ENCODE results near the gene OTUB2. TPM values are rescaled to one million over a fixed set of nuclear protein-coding genes. Genes with fewer than 3 reads are reported as not detected.

OTUB2 gene
- total RNA-seq, 1 experiment from 2014 or later: 1.1 TPM

GRCh38 chr14:94009767-94010166, 16.4 kb upstream of the OTUB2 start:
- H3K4me3 ChIP-seq (ENCODE audit: low read depth, low read length, poor library complexity, severe bottlenecking): no peak overlapping the region
- no peak overlapping the region for H3K27ac ChIP-seq (ENCODE audit: low read depth, low read length, poor library complexity, severe bottlenecking)
- intact Hi-C loops (cut with micrococcal nuclease; ENCODE audit: unreplicated experiment): loop anchor here (10.0 kb wide), 1 partner anchor 355 kb away; no protein-coding TSS in a partner anchor
- H3K36me3 ChIP-seq (ENCODE audit: insufficient read depth, low read length, poor library complexity, severe bottlenecking): no peaks in the 10 kb centered on the region
- DNase-seq (ENCODE audit: low spot score): no peak
- BruUV-seq (replicated peaks): no TSS peak
- POLR2A ChIA-PET (ENCODE audit: low non-redundant PET): no interaction called here
- no peaks in the 10 kb centered on the region for H3K9me3 ChIP-seq (ENCODE audit: low read depth, low read length, poor library complexity, severe bottlenecking)
- CTCF ChIA-PET: no interaction called here
- H3K4me1 ChIP-seq (ENCODE audit: insufficient read depth, low read length, poor library complexity, severe bottlenecking): no peaks in the 10 kb centered on the region
- TF ChIP-seq CTCF (conservative IDR thresholded peaks at IDR 0.05; ENCODE audit: low read depth, low read length) (no peak), EZH2 (IDR thresholded peaks at IDR 0.05; ENCODE audit: borderline replicate concordance, low read depth, low read length, poor library complexity, severe bottlenecking) (no peak)
- H3K27me3 ChIP-seq (replicated peaks; ENCODE audit: insufficient read depth, low read depth, low read length, poor library complexity): no peaks in the 10 kb centered on the region

- no peaks in the 10 kb centered on the region for H3K27me3 ChIP-seq (replicated peaks; ENCODE audit: insufficient read depth, low read depth, low read length, poor library complexity)
- H3K27ac ChIP-seq (ENCODE audit: low read depth, low read length, poor library complexity, severe bottlenecking): no peak overlapping the region
- H3K4me3 ChIP-seq (ENCODE audit: low read depth, low read length, poor library complexity, severe bottlenecking): no peak overlapping the region
- TF ChIP-seq EZH2 (IDR thresholded peaks at IDR 0.05; ENCODE audit: borderline replicate concordance, low read depth, low read length, poor library complexity, severe bottlenecking) (no peak), CTCF (conservative IDR thresholded peaks at IDR 0.05; ENCODE audit: low read depth, low read length) (no peak)
- ChIA-PET CTCF (interaction anchor here (0.6 kb wide), 1 partner anchor 24 kb away, joined by 6 read pairs; no protein-coding TSS in a partner anchor), POLR2A (ENCODE audit: low non-redundant PET) (no interaction called here)
- H3K36me3 ChIP-seq (ENCODE audit: insufficient read depth, low read length, poor library complexity, severe bottlenecking): no peaks in the 10 kb centered on the region
- H3K4me1 ChIP-seq (ENCODE audit: insufficient read depth, low read length, poor library complexity, severe bottlenecking): no peaks in the 10 kb centered on the region
- intact Hi-C loops (cut with micrococcal nuclease; ENCODE audit: unreplicated experiment): no loop called here
- no peaks in the 10 kb centered on the region for H3K9me3 ChIP-seq (ENCODE audit: low read depth, low read length, poor library complexity, severe bottlenecking)
- DNase-seq (ENCODE audit: low spot score): no peak
- no TSS peak for BruUV-seq (replicated peaks)
Measured at GRCh38 chr14:94010625-94011024, 15.5 kb upstream of the OTUB2 start.

- ChIA-PET POLR2A (ENCODE audit: low non-redundant PET) (no interaction called here), CTCF (no interaction called here)
- H3K4me3 ChIP-seq (ENCODE audit: low read depth, low read length, poor library complexity, severe bottlenecking): no peak overlapping the region
- H3K36me3 ChIP-seq (ENCODE audit: insufficient read depth, low read length, poor library complexity, severe bottlenecking): no peaks in the 10 kb centered on the region
- intact Hi-C loops (cut with micrococcal nuclease; ENCODE audit: unreplicated experiment): no loop called here
- no peaks in the 10 kb centered on the region for H3K27me3 ChIP-seq (replicated peaks; ENCODE audit: insufficient read depth, low read depth, low read length, poor library complexity)
- TF ChIP-seq EZH2 (IDR thresholded peaks at IDR 0.05; ENCODE audit: borderline replicate concordance, low read depth, low read length, poor library complexity, severe bottlenecking): no peak
- TF ChIP-seq CTCF (conservative IDR thresholded peaks at IDR 0.05; ENCODE audit: low read depth, low read length): no peak
- DNase-seq (ENCODE audit: low spot score): no peak
- H3K4me1 ChIP-seq (ENCODE audit: insufficient read depth, low read length, poor library complexity, severe bottlenecking): no peaks in the 10 kb centered on the region
- BruUV-seq (replicated peaks): no TSS peak
- no peak overlapping the region for H3K27ac ChIP-seq (ENCODE audit: low read depth, low read length, poor library complexity, severe bottlenecking)
- H3K9me3 ChIP-seq (ENCODE audit: low read depth, low read length, poor library complexity, severe bottlenecking): no peaks in the 10 kb centered on the region
Measured at GRCh38 chr14:94011795-94012194, 14.3 kb upstream of the OTUB2 start.

Data from A673 (cell line).